NOMO-1 treated with DMSO at 0.1 percent for 48 hours (cell line): ENCODE data around the gene CCL26.
"Not testable (repeated sequence)": the region's sequence is repeated elsewhere in the genome, so short reads cannot be mapped to it uniquely, and the experiment has no call there.

Experiments
- DNase-seq: peaks from one replicate; lab custom pipeline; 2025; ENCODE audit not compliant: unreplicated experiment; lab: John Stamatoyannopoulos, UW

CCL26 gene

GRCh38 chr7:75739796-75740672 is 32.0 kb downstream of the CCL26 start:
- no peak for DNase-seq

GRCh38 chr7:75738975-75739795 is 32.8 kb downstream of the CCL26 start:
- DNase-seq: peak; percentile 100

GRCh38 chr7:75738604-75738974 is 33.4 kb downstream of the CCL26 start, which contains the start of gene HIP1:
TSS of gene HIP1 (minus strand) at chr7:75738941. CDS start at chr7:75738920, 21 bp downstream.
- no peak for DNase-seq

GRCh38 chr7:75737856-75738603 is 34.0 kb downstream of the CCL26 start:
- DNase-seq: no peak

GRCh38 chr7:75735581-75736350 is 36.2 kb downstream of the CCL26 start:
- DNase-seq: no peak

GRCh38 chr7:75734586-75735458 is 37.2 kb downstream of the CCL26 start:
- DNase-seq: no peak

- no peak for DNase-seq
These were observed 39.0 kb downstream of the CCL26 start for GRCh38 chr7:75732764-75733630.

- no peak for DNase-seq
These were observed 39.9 kb downstream of the CCL26 start for GRCh38 chr7:75732016-75732521.

- DNase-seq: peak; percentile 85
These were observed 42.1 kb downstream of the CCL26 start for GRCh38 chr7:75729851-75730274.

GRCh38 chr7:75727881-75728593 is 44.0 kb downstream of the CCL26 start:
- no peak for DNase-seq

GRCh38 chr7:75727351-75727750 is 44.7 kb downstream of the CCL26 start:
- not testable (repeated sequence) for DNase-seq

GRCh38 chr7:75725306-75725705 is 46.7 kb downstream of the CCL26 start:
- peak; percentile 96 for DNase-seq

- DNase-seq: no peak
These were observed 48.6 kb downstream of the CCL26 start for GRCh38 chr7:75723444-75723843.

- no peak for DNase-seq
These were observed 49.6 kb downstream of the CCL26 start for GRCh38 chr7:75722373-75722772.

GRCh38 chr7:75721922-75722321 is 50.1 kb downstream of the CCL26 start:
- not testable (repeated sequence) for DNase-seq

- DNase-seq: no peak
These were observed 50.6 kb downstream of the CCL26 start for GRCh38 chr7:75721426-75721825.

GRCh38 chr7:75719626-75720025 is 52.4 kb downstream of the CCL26 start:
- no peak for DNase-seq
